Epidermal melanocyte (primary cell): ENCODE measurements around the gene CUEDC1.
A peak's percentile ranks its signal among the peaks of the same experiment; 100 is the strongest.

Source experiments
- DNase-seq: peaks from one replicate; pipeline ENCODE4 v3.0.0; 2011; ENCODE audit warnings: low spot score; ENCODE audit not compliant: insufficient read length

CUEDC1 gene, protein sequence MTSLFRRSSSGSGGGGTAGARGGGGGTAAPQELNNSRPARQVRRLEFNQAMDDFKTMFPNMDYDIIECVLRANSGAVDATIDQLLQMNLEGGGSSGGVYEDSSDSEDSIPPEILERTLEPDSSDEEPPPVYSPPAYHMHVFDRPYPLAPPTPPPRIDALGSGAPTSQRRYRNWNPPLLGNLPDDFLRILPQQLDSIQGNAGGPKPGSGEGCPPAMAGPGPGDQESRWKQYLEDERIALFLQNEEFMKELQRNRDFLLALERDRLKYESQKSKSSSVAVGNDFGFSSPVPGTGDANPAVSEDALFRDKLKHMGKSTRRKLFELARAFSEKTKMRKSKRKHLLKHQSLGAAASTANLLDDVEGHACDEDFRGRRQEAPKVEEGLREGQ

DNA sequence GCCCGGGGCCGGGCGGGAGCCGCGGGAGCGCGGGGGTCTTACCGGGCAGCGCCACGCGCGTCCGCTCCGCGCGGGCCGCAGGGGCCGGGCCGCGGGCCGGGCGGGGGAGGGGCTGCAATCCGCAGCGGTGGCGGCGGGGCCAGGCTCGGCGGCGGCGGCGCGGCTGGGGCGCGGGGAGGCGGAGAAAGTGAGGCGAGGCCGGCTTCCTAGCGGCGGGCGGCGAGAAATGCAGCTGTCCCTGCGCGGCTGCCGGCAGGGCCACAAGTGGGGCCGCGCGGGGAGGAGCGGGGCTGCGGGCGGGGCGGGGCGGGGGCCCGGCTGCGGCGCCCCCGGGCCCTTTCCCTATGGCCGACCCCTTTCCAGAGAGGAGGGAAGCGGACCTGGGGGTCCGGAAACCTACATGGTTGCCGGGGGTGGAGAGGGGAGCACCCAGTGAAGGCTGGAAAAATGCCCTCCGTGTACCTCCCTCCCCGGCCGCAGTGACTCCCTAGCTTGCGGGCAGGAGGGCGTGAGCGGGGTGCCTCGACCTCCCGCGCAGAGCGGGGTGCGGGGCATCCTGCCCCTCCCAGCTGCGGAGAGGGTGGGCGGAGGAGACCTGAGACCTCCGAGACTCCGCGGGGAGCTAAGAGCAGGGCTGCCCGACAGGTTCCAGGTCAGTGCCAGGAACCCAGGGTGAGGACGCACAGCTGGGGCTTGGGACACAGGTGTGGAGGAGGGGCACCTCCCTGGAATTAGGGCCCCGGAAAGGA lies at the start of gene CUEDC1:
CUEDC1 (minus strand) TSS at position 230 of the 749 bp plus-strand sequence. CDS start 69,848 bp downstream, outside the sequence.
- DNase-seq, result no peak

DNA sequence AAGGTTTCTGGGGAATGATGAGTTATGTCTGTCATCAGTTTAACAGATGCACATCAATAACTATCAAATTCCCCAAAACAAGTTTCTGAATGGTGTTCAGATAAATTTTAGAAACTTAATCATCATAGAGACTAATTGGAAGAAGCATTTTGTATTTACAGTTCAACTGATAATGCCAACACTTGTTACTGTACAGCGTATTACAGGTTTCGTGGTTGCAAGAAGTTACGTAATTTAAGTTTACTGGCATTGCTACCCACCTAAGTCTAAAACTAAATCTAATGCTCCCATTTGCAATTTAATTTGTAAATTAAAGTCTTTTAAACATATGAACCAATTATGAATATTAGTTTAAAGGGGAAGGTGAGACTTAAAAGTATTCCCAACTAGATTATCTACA lies 48.8 kb upstream of the CUEDC1 start:
- no peak for DNase-seq

DNA sequence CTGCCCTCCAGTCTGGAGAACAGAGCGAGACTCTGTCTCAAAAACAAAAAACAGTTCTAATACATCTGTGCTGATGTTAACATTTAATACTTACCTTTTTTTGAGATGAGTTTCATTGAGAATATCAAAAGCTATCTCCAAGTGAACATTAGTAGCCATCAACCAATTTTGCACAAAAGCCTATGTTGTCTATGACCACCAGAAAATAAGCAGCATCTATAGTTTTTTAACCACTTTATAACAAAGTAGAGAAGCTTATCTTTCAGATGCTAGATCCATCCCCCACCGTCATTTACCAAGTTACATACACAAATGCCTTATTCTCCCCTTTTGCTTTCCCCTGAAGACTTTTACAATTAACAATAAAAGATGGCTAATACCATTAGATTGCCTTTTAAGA lies 47.8 kb upstream of the CUEDC1 start:
- no peak for DNase-seq

DNA sequence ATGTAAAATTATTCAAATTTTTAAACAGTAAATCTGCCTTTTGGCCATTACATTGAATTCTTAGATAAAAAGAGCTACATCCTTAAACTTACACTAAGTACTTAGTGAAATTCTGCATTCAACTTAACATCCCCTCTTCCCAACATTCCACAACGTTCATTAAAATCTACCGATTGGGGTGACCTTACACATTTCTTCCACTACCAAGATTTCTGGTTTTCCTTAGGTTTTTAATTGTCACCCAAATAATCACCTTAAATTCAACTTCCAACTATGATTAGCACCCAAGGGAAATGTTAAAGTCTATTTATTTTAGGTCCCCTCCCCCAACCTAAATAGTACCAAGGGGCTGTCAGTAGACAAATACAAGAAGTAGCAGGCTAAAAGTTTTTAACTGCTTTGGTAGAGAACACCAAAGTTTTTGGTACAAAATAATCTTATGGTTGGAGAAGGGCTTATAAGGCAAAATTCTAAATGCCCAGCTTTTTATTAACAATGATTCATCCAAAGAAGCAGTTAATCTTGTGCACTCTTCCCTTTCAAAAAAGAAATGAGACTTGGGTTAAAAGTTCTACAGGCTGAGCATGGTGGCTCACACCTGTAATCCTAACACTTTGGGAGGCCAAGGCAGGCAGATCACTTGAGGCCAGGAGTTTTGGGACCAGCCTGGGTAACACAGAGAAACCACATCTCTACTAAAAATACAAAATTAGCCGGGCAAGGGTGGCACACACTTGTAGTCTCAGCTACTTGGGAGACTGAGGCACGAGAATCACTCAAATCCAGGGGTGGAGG lies 47.1 kb upstream of the CUEDC1 start:
- DNase-seq, result no peak

DNA sequence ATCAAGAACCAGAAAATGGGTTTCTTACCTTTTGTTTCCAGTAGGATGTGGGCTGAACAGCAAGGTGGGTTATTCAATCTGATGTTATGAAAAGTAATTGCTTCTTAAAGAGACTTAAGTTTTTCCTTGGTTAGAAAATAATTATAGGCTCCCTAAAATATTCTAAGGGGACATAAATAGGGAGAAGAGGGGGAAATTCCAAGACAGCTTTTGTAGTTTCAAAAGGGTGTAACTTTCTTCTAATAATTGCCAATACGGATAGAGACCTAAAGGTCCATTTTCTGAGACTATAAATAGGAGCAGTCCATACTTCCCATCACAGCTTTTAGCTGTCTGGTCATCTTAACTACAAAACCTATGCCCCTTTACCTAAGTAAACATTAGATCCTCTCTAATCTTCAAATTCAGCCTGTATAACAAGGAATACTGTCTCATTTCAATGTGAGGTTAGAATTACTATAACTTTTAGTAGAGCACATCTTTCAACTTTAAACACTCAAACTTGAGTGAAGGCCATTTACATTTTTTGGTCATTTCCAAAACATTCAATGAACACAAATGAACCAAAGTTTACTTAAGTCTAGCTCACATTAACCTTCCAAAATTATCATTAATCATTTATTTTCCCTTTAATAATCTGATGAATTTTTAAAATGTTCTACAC lies 46.4 kb upstream of the CUEDC1 start:
- no peak for DNase-seq

DNA sequence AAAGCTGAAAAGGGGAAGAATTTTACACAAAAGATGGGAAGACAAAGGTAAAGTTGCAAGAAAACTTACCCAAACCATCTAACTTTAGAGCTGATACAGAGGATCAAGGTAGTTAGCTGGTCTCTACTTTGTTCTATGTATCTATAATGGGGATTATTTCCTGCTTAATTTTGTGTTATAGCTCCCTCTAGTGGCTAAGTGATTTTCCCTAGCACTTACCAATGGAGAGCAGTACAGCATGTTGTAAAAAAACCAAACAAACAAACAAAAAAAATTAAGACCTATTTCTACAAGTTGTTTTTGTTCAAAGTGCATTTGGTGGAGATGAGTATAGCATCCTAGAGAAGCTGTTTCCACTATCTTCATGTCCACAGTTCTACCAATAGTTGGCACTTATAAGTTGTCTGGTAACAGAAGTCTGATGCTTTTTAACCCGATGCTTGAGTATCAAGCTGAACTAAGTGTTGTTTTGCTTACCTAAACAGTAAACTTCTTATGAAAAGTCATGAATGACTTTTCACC lies 44.3 kb upstream of the CUEDC1 start:
- no peak for DNase-seq

DNA sequence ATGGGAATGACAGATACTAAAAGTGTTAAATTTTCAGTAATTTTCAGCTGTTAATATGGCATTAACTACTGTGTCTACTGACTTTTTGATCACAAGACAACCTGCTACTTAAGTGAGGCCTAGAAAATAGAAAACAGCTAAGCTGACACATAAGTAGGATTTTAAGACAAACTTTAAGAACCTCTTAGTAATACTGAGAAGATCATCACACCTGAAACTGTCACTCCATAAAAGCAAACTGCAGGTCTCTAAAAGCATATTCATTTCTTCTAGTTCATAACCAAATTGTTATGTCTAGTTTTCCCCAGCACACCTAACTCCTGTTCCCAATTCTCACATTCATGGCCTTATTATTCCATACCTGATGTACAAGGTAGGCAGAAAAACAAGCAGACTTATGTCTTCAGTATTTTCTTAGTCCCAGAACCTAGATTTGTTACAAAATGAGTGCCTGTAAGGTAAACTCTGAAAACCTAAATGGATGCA lies 43.8 kb upstream of the CUEDC1 start:
- DNase-seq, result no peak

DNA sequence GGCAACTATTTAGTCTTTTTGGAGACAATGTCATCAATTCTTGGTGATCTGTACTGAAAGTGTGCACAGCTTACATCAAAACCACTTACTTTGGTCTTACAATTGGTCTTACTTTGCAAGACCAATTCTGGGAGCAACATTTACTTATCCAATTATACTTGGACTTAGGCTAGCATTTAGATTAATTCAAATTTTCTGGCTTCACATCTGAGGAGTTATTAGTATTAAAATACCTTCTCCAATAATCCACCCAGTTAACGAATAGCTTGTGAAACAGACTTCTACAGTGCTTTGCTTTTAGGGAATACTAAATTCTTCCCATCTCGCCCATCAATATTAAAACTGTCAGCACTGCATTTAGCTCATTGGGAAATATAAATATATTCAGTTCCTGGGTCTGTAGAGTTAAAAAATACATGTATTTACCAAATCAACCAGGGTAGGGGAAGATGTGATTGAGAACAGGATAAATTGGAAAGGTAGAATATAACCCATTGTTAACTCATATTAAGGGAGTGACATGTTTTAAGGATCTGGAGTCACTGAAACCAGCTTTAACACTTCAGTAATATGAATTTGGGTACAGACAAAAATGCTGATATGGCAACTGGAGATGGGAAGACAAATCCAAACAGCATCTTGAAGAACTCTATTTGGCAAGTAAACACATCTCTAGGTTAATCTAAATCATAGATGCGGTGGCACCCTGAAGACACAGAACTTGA lies 42.0 kb upstream of the CUEDC1 start:
- DNase-seq, result no peak

DNA sequence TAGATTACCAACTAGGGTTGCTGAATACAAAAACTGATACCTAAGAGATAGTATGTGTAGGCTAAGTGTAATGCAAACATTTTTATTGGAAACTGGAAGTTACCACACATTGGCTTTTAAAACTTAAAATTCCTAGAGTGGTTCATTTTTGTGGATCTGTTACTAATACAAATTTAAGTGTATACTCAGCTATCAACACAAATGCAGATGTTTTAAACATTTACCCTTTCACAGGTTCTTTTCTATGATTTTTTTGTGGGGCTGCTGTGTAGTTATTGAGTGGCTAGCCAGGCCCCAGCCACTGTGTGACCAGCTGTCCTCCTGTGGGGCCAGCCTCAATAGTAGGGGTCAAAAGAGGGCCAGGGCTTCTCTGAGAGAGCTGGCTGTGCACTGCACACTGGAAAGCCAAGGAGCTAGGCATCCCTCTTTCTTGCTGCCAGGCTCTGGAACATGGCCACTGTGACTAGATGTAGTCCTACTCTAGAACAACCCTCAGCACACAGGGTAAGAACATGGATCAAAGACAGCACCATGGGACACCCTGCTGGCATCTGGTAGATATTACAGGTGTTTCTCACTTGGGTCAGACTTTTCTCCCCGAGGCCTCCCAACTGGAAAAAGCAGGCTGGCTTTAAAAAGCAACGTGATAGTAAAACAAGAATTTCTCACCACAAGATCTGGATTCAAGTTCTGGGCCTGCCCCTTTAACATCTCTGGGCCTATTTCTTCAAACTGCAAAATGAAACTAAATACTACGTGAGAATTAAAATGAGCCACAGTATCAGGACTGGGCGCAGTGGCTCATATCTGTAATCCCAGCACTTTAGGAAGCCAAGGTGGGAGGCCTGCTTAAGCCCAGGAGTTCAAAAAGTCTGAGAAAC lies 40.1 kb upstream of the CUEDC1 start:
- peak; percentile 74 for DNase-seq

DNA sequence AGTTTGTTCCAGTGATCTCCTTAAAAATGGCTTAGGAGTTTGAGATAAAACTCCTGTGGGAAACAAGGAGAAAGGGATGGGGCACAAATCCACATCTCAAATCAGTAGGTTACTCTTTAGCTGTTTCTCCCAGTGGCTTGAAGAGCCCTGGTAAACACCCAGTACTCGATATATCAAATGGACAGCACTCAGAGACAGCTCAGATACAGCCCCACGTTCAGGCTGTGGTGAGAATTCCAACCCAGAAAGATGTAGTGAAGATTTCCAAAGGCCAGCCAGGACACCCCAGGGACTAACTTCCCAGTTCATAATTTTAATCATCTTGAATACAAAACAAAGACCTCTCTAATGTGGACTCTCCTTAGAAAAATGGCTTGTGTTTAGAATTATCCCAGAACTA lies 39.2 kb upstream of the CUEDC1 start:
- DNase-seq, result no peak

DNA sequence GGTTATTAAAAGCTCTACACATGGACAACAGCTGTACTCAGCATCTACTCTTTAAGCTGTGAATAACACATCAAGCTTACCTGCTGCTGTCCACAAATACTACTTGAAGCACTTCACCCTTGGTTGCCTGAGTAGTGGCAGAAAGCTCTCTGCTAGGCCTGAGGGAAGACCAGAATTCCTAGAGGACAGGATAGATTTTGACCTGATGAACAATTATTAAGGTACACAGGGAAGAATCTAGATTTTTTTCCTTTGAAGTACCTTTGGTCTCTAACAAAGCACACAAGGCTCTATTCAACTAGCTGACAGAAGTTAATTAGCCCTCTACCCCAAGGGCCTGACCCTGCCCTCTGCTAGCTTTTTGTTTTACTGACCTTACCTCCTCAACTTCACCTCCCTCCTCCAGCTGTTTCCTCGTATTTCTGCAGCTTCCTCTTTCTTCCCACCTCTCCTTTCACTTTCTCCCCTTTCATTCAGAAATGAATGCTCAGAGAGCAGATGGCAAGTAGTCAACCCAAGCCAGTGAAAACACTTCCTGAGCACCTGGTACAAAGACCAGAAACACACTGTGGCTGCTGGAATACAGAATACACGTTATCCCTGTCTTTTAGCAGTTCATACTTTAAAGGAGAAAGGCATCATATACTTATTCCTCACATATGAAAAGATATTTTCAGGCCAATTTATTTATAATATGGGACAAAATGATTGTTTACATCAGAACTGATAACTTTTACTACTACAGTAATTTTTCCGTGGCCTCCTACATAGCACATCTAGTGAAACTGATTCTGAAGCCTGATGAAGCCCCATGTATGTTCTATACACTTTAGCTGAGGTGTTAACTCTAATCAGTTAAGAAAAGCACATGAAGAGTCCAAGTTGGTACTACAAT lies 38.5 kb upstream of the CUEDC1 start:
- DNase-seq, result no peak

DNA sequence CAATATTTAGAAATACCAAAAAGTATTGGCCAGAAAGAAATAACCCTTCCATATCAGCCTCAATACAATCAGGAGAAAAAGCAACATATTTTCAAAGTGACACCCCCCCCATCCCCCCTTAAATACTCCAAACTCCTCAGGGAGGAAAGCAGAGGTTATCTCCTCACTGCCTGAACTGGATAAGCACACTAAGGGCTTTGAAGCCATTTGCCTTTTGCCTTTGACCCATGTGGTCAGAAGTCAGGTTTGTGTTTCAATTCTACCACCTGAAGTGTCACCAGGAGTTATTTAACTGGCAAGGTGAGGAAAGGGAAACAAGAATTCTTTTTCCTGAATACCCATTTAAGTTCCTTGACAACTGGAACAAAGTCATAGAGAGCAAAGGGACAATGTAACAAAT lies 36.3 kb upstream of the CUEDC1 start:
- DNase-seq, result no peak

DNA sequence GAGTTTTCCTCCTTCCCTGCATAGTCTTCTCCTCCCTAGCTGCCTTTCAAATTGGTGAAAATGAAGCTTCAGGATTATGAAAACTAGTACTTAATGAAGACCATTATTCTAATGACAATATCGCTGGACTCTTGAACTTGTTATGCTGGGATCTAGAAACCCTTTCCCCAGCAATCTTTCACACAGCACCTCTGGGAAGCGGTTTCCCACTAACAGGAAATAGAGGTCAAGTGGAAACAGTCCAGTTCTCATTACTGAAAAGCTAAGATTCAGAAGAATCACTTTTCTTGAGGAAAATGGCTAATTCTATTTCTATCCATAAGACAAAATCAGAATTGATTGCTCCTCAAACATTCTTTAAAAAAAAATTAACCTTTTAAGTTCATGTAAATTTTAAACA lies 34.8 kb upstream of the CUEDC1 start:
- no peak for DNase-seq

DNA sequence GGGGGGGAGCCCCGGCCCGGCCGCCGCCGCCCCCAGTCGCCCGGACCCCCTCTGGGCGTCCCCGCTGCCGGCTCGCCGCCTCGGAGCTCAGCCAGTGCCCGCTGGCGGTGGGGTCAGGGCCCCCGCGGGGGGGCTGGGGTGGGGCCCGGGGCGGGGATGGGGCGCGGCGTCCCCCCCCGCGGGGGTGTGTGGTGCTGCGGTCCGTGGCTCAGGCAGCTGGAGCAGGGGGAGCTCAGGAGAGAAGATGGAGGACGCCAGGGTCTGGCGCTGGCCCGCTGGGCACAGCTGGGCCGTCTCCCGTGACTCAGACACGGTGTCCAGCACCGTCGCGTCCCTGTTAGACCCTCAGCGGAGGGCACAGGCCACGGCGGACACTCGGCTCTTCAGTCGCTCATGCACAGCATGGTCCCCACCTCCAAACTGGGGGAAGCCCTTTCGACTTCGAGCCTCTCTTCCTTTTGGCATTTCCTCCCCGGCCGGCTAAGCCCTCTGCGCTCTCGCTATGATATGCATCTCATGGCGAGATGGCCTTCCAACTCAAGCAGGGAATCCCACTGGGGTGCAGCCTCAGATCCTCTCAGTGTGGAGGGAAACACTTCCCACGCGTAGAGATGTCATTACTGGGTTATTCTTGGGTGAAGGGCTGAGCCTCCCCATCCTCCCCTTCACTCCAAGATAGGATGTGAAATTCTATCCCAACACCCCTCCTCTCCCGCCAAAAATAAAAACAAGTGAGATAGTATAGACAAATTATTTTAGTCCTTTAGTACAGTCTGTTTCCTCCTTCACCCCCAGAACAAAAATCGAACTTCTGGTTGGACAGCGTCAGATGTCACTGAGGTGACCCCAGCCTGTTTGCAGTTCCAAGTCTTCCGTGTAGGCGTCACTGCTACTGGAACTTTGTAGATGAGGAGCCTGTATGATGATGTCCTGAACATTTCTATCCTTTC lies 33.4 kb upstream of the CUEDC1 start:
- peak; percentile 60 for DNase-seq

DNA sequence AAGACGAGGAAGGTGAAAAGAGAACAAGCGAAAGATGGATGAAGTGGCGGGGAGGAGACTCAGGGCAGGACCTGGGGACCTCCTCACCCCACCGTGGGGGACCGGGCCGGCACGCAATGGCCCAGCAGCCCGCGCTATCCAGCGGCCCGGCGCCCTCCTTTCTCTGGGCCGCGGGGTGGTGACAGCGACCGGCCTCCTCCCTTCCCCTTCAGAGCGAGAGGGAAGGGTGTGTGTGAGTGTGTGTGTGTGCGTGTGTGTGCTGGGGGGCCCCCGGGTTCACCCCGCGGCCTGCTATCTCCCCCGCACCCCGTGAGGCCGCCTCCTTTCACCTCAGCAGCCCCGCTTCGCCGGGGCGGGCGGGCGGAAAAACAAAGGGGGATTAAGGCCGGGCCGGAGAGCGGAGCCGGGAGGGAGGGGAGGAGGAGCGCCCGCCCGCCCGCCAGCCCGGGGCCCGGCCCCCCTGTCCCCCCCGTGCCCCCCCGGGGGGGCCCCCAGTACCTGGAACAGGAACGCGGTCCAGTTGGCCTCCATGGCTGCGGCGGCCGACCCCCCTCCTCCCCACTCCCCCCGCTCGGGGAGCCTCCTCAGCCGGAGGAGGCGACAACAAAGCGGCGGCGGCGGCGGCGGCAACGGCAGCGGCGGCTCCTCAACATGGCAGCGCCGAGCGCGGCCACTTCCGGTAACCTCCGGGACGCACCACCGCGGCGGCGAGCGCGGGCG lies 32.5 kb upstream of the CUEDC1 start, which contains the start of gene VEZF1:
VEZF1 (minus strand) TSS at position 674 of the 720 bp plus-strand sequence; CDS start at position 531, 143 bp downstream.
- peak; percentile 57 for DNase-seq

DNA sequence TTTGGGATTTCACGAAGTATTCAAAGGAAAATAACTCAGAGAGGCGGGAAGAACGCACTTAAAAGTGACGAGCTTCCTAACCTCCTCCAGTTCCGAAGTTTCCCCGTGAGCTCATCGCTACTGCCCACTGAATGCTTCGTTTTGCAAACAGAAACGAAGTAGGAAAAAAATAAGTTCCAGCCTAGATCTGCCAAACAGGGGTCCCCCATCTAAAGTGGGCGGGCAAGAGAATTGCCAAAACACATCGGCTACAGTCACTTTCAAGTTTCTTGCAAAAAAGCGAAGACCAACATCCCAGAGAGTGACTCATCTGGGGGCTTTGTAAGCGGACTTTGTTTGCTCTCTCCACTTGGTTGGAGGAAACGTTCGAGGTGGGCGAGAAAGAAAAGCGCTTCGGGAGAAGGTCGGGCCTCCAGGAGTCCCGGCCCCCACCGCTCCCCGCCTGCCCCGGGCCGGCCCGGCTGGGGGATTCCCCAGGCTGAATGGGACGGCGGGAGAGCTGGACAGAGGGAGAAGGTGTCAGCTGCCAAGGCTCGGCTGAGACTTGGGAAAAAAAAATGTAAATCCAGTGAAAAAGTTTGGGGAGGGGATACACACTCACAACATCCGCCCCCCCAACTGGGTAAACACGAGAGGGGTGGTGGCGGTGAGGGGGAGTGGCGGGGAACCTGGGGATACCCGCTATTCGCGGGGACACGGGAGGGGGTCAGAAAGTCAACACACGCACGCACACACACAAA lies 31.8 kb upstream of the CUEDC1 start:
- no peak for DNase-seq
